NCI-H748 (cell line): ENCODE data around the gene TSPYL2.

Source experiments
- DNase-seq: peaks from one replicate; lab custom pipeline; 2025; ENCODE audit not compliant: unreplicated experiment; lab: John Stamatoyannopoulos, UW

The TSPYL2 gene

DNA sequence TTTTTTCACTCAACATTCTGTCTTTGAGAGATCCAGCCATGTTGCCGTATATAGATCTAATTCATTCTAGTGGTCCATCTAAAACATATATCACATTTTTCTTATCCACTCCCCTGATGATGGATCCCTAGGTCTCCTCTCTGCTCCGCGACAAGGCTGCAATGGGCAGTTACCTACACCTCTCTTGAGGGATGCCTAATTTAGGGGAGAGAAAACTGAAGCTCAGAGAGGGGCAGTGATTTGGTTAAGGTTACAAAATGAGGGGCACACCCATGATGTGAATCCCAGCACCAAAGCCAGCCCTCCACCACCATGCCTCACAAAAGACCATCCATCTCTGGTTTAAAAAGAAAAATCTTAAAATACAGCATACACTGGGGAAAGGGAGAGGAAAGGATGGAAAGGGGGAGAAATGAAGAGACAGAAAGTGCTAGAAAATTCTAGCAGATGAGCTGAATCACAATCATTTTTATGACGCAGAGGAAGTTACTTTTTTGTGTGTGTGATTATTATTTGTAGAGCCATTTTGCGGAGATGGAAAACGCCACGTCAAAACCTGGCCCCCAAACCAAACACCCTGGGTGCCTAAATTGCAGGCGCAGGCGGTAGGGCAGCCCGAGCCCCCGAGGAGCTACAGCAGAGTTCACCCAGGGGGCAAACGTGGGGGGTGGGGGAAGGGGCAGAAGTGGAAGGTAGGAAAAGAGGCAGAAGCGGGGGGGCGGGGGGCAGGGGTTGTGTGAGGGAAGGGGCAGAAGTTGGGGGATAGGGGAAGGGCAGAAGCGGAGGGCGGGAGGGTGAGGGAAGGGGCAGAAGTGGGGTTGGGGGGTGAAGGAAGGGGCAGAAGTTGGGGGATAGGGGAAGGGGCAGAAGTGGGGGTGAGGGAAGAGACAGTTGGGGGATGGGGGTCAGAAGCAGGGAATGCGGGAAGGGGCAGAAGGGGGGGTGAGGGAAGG lies 1.3 kb upstream of the TSPYL2 start:
- peak; percentile 6 for DNase-seq

- DNase-seq: peak; percentile 11
These were observed 828 bp downstream of the TSPYL2 start for GRCh38 chrX:53082773-53083616.

GRCh38 chrX:53084043-53084570 lies 1.9 kb downstream of the TSPYL2 start:
- DNase-seq: no peak

GRCh38 chrX:53084863-53085262 lies 2.7 kb downstream of the TSPYL2 start:
- DNase-seq: no peak

DNA sequence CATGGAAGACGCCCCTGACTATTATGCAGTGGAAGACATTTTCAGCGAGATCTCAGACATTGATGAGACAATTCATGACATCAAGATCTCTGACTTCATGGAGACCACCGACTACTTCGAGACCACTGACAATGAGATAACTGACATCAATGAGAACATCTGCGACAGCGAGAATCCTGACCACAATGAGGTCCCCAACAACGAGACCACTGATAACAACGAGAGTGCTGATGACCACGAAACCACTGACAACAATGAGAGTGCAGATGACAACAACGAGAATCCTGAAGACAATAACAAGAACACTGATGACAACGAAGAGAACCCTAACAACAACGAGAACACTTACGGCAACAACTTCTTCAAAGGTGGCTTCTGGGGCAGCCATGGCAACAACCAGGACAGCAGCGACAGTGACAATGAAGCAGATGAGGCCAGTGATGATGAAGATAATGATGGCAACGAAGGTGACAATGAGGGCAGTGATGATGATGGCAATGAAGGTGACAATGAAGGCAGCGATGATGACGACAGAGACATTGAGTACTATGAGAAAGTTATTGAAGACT lies 3.6 kb downstream of the TSPYL2 start:
- DNase-seq: no peak

- DNase-seq: no peak
These were observed 4.3 kb downstream of the TSPYL2 start for GRCh38 chrX:53086464-53086863.

GRCh38 chrX:53087388-53087831 lies 5.2 kb downstream of the TSPYL2 start:
- no peak for DNase-seq

GRCh38 chrX:53088136-53088974 lies 6.2 kb downstream of the TSPYL2 start:
- peak; percentile 91 for DNase-seq

DNA sequence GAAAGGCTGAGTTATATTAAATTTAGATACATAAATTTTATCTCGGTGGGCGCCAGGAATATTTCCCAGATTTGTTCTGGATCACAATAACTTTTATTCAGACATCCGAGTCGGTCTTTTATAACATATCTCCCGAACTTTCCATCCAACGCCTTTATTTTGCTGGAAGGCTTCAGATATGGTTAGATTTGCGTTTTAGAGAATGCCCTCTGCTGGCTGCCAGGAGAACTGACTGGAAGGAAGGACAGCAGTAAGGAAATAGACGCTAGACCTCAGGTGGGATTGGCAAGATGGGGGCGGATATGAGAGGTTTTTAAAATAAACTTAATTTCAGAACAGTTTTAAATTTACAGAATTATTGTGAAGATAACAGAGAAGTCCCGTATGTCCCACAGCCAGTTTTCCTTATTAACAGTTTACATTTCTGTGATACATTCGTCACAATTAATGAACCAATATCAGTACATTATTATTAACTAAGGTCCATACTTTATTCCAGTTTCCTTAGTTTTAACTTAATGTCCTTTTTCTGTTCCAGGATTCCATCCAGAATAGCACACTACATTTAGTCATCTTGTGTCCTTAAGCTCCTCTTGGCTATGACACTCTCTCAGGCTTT lies 7.2 kb downstream of the TSPYL2 start:
- peak; percentile 73 for DNase-seq

DNA sequence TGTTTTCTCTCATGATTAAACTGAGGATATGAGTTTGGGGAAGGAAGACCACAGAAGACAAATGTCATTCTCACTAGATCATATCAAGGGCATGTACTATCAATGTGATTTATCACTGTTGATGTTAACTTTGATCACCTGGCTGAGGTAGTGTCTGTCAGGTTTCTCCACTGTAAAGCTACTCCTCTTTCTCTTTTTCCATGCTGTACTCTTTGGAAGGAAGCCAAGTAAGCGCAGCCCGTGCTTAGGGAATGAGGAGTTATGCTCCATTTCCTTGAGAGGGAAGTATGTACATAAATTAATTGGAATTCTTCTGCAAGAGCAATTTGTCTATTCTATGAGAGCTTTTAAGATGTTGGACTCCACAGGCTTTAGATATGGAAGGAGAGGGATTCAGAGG lies 7.8 kb downstream of the TSPYL2 start:
- DNase-seq: no peak

DNA sequence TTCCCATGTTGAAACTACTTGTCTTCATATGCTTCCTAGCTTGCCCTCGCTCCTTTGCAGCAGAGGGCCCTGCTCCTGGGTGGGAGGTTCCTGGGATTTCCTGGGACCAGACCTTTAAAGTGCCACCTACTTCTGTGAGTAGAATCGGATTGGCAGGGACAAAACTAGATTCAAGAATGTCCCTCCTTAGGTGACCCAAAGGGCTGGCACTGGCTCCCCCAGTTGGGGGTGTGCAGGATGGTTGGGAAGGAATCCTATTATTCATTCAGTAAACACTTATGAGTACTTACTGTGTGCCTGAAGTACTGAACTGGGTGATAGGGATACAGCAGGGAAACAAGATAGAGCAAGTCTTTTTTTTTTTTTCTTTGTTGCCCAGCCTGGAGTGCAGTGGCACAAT lies 9.2 kb downstream of the TSPYL2 start:
- no peak for DNase-seq

DNA sequence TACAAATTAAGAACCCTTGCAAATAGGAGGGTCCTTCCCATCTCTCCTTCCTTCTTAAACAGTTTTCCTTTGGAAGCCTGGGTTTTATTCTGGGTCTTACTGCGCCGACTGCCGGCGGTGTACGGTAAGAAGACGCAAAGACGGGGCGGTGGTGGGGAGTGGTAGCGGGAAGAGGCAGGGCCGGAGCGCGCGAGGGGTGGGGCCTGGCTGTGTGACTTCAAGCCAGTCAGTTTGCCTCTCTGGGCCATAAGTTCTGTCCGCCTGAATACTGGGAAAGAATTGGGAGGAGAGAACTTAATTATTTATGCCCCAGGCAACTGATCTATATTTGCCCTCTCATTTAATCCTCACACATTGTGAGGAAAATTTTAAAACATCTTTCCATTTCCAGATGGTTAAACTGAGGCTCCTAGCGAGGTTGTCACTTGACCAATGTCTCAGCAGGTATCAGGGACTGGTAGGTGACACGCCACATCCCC lies 11.0 kb downstream of the TSPYL2 start:
- DNase-seq: peak; percentile 86

- peak; percentile 98 for DNase-seq
These were observed 11.8 kb downstream of the TSPYL2 start, which contains the start of gene KANTR for GRCh38 chrX:53093748-53094581. Gene KANTR, plus strand, starts transcription at chrX:53094142. Its CDS starts 30,131 bp downstream, at chrX:53124273.

DNA sequence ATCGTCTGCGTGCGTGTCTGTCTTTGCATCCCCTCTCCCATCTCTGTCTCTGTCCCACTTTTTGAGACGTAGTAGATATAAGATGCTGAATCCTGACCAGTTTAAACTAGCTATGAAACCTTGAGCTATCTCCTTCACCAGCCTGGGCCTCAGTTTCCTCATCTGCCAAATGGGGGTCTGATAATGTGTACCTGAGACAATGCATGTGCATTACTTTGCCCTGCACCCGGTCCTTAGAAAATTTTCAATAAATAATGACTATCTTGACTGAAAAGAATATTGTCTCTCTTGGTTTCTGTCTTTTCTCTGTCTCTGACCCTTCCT lies 12.4 kb downstream of the TSPYL2 start:
- no peak for DNase-seq

GRCh38 chrX:53095796-53096195 lies 13.6 kb downstream of the TSPYL2 start:
- no peak for DNase-seq

DNA sequence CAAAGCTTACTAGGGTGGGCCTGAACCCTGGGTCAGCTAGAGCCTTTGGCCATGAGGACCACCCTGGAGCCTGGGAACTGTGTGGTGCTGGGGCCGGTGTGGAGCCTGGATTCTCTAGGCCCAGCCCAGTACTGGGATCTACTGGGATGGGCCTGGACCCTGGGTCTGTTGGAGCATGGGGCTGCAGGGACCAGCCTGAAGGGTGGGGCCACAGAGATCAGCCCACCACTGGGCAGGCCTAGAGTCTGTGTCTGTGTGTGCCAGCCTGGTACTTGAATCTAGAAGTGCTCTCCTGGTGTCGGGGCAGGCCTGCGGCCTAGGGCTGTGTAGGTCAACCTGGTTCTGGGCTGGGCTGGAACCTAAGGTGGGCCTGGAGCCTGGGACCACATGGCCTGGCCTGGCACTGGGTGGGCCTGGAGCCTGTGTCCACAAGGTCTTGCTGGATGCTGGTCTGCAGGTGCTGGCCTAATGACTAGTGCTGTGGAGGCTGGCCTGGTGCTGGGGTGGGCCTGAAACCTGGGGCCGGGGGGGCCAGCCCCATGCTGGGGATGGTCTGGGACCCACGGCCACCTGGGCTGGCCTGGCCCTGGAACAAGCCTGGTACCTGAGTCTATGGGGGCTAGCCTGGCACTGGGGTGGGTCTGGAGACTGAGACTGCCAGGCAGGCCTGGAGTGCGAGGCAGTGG lies 32.8 kb downstream of the TSPYL2 start:
- no peak for DNase-seq

- no peak for DNase-seq
These were observed 33.3 kb downstream of the TSPYL2 start for GRCh38 chrX:53115550-53115874.

GRCh38 chrX:53116101-53116500 lies 33.9 kb downstream of the TSPYL2 start:
- DNase-seq: no peak
